Psoas muscle (tissue), 8 donors: ENCODE measurements around the gene PPFIA1. TPM values are rescaled to one million over a fixed set of nuclear protein-coding genes. Genes with fewer than 3 reads are reported as not detected.

ENCODE experiments used
- ATAC-seq, 4 donors: fragments of 200-7000 bp; cut with Tn5 transposase; one replicate each; pipeline ENCODE4 v1.9.1; 2020; ENCODE audit warnings: moderate library complexity in 3 of 4, mild to moderate bottlenecking in 2 of 4
- DNase-seq, 2 donors: peaks; one replicate each; pipeline ENCODE4 v3.0.0-alpha.2; 2020
- H3K27ac ChIP-seq: fragments of 200-600 bp; one replicate; pipeline ENCODE4 v1.8.0; 2022
- H3K27me3 ChIP-seq, 3 donors: fragments of 200-600 bp in 1 of 3; one replicate each; pipeline versions ENCODE4 v1.6.1 to v1.8.0; 2013 to 2022; ENCODE audit warnings: low read length in 2 of 3, mild to moderate bottlenecking in 2 of 3, moderate library complexity in 1 of 3; ENCODE audit not compliant: insufficient read depth in 3 of 3
- H3K36me3 ChIP-seq, 2 donors: fragments of 200-600 bp in 1 of 2; one replicate each; pipeline versions ENCODE4 v1.6.1 to v1.8.0; 2013 to 2022; ENCODE audit warnings: low read depth in 1 of 2, mild to moderate bottlenecking in 1 of 2, moderate library complexity in 1 of 2; ENCODE audit not compliant: insufficient read depth in 1 of 2
- H3K4me1 ChIP-seq: fragments of 200-600 bp; one replicate; pipeline ENCODE4 v1.8.0; 2022
- H3K4me3 ChIP-seq: fragments of 200-600 bp; one replicate; pipeline ENCODE4 v1.8.0; 2022; ENCODE audit warnings: mild to moderate bottlenecking
- H3K9me3 ChIP-seq: fragments of 200-600 bp; one replicate; pipeline ENCODE4 v1.8.0; 2022
- WGBS, 3 donors: extraction: QIAGEN DNeasy Blood & Tissue Kit; methylation state at CpG; one replicate each; pipeline versions ENCODE4 v1.1.6 to v1.1.7; 2013; 5-methylcytosine and 5-hydroxymethylcytosine counted together
- intact Hi-C, 2 donors: fragments of 100-400 bp; cut with DNase I; formaldehyde crosslinking; loops; one replicate each; pipeline versions ENCODE4 v1.11.0 to v1.14.2; 2022
- polyA plus RNA-seq, 3 donors: library from polyadenylated mRNA; stranded (reverse); fragments of 200-250 nt; gene quantifications; one replicate each; pipeline ENCODE4 v1.2.3, GENCODE V29; 2013
- total RNA-seq, 4 donors: library from RNA; stranded (reverse); fragmentation: NEBNext Ultra II Directional in 2 of 4; extraction: Animal tissue kit (Norgen Biotek cat#: 25700) in 2 of 4; gene quantifications; one replicate each; pipeline versions ENCODE4 v1.2.1 to v1.2.4, GENCODE V29; 2021 to 2023
- TF ChIP-seq, protein P1 (sequence below): fragments of 200-600 bp; IDR thresholded peaks from one replicate; pipeline ENCODE4 v1.8.0; 2022; ENCODE audit warnings: antibody characterized with exemption
- donor health status: healthy with polysubstance abuse.
- donor health status: DM: no; HTN: no; CAD: no; lungs with moderate emphysema.
- donor health status: Bipolar disorder and iron deficiency.
- donor health status: healthy.
- donor health status: DM: yes; HTN: yes; CAD: no.
- donor health status: DM: no; HTN: no; CAD: no.
- donor health status: DM: no; HTN: no; CAD: no.
- donor health status: DM: yes; HTN: yes; CAD: no.

The PPFIA1 gene
- total and polyA plus RNA-seq, 7 donors, result 16.7 to 49.5 (median 34.3) TPM

DNA sequence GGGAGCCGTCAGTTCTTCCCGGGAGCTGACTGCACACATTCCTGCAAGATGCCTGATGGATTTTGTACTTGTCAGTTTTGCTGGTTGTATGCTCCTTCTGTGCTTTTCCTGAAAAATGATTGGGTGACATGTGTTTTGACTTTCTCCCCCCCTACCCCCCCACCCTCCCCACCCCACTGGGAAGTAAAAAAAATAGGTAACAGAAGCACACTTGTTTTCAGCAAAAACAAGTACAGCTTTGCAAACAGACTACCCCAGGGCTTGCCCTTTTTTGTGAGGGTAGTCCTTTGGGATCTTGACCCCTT, 1.1 kb downstream of the PPFIA1 start:
- Histone ChIP-seq H3K27me3 (peaks cover 0 to 24% (median 5%) of the 10 kb centered on the region in 3 donors), H3K9me3 (no peaks in the 10 kb centered on the region), H3K4me3 (peak overlapping the region; percentile 86), H3K4me1 (peaks cover 19% of the 10 kb centered on the region), H3K27ac (no peak overlapping the region), H3K36me3 (peaks cover 6 to 45% of the 10 kb centered on the region in 2 donors)
- ATAC-seq (no peak), DNase-seq (no peak)
- 2 to 5% (median 4%) methylated on average over 2 of the region's 2 CpGs for WGBS, 3 donors
- intact Hi-C loops, result loop anchor here (5.0 to 10.0 kb wide), 3 partner anchors 64 to 1183 kb away; partner anchors contain the start of genes CTTN (in 1 of the 2) and NADSYN1 (in 1 of the 2)
- TF ChIP-seq, protein P1, sequence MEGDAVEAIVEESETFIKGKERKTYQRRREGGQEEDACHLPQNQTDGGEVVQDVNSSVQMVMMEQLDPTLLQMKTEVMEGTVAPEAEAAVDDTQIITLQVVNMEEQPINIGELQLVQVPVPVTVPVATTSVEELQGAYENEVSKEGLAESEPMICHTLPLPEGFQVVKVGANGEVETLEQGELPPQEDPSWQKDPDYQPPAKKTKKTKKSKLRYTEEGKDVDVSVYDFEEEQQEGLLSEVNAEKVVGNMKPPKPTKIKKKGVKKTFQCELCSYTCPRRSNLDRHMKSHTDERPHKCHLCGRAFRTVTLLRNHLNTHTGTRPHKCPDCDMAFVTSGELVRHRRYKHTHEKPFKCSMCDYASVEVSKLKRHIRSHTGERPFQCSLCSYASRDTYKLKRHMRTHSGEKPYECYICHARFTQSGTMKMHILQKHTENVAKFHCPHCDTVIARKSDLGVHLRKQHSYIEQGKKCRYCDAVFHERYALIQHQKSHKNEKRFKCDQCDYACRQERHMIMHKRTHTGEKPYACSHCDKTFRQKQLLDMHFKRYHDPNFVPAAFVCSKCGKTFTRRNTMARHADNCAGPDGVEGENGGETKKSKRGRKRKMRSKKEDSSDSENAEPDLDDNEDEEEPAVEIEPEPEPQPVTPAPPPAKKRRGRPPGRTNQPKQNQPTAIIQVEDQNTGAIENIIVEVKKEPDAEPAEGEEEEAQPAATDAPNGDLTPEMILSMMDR, result no peak

DNA sequence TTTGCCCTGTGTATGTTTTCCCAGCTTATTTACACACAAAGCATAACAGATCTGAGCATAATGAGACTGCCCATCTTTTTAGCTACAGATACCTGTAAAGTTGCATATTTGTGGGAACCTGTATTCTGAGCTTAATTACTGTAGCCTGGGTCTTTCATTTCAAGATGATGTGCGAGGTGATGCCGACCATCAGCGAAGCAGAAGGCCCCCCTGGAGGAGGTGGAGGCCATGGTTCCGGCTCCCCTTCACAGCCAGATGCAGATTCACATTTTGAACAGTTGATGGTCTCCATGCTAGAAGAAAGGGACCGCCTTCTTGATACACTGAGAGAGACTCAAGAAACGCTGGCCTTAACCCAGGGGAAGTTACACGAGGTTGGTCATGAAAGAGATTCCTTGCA, 1.5 kb downstream of the PPFIA1 start:
- peaks cover 19% of the 10 kb centered on the region for H3K4me1 ChIP-seq
- intact Hi-C loops, result loop anchor here (5.0 to 10.0 kb wide), 3 partner anchors 65 to 1183 kb away; partner anchors contain the start of genes CTTN (in 1 of the 2) and NADSYN1 (in 1 of the 2)
- TF ChIP-seq, protein P1, result no peak

DNA sequence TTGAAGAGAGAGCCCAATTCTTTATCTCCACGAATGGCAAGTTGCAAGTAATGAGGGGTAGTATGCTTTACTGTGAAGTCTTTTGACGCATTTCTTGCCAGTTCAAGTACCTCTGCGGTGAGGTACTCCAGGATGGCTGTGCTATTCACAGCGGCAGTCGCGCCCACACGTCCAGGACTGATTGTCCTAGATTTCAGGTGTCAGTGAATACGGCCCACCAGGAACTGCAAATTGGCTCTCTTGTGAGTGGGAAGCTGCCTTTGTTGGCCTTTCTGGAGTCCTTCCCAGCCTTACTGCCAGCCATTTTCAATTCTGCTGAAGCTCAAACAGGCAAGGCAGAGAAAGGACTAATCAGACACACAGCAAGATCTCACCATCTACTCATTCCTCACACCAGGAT, 8.5 kb downstream of the PPFIA1 start:
- no peak for ATAC-seq
- intact Hi-C loops, result loop anchor here (10.0 kb wide), 2 partner anchors 116 to 1176 kb away; partner anchors contain the start of genes CTTN (in 1 of the 2) and NADSYN1 (in 1 of the 2)
- Histone ChIP-seq H3K36me3 (peaks cover 2 to 47% of the 10 kb centered on the region in 2 donors), H3K9me3 (no peaks in the 10 kb centered on the region), H3K4me1 (peaks cover 4% of the 10 kb centered on the region), H3K4me3 (no peak overlapping the region), H3K27me3 (no peaks in the 10 kb centered on the region), H3K27ac (no peak overlapping the region)
- TF ChIP-seq, protein P1, result no peak
- DNase-seq, result no peak
- WGBS, 3 donors, result 89 to 93% (median 91%) methylated on average over 8 of the region's 8 CpGs

More for the DNA sequence above, 1.5 kb downstream of the PPFIA1 start:
- ATAC-seq (no peak), DNase-seq (no peak)
- peaks cover 6 to 45% of the 10 kb centered on the region in 2 donors for H3K36me3 ChIP-seq
- H3K9me3 ChIP-seq, result no peaks in the 10 kb centered on the region
- H3K27ac ChIP-seq, result no peak overlapping the region
- H3K27me3 ChIP-seq, result peaks cover 0 to 20% (median 5%) of the 10 kb centered on the region in 3 donors
- peak overlapping the region; percentile 86 for H3K4me3 ChIP-seq
- 76 to 81% (median 81%) methylated on average over 7 of the region's 7 CpGs for WGBS, 3 donors

DNA sequence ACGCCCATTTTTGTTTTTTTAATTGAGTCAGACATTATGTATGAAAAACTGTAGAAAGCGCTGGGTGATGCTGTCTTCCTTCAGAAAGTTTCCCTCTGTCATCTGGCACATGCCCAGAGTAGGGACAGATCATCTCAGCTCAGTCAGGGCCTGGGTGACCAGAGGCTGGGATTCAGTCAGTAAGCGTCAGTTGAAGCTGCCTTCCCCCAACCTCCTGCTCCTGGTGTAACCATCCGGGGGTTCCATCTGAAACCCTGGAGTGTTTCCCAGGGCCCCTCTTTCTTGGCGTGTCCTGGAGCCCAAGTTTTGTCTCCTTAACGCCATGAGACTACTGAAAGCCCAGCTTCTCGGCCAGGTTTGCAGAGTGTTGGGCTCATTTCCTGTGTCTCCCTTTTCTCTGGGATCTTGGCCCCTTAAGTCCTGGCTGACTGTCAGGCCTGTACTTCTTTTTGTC, 10.7 kb downstream of the PPFIA1 start:
- no peaks in the 10 kb centered on the region for H3K9me3 ChIP-seq
- TF ChIP-seq, protein P1, result no peak
- H3K27ac ChIP-seq, result no peak overlapping the region
- no peak overlapping the region for H3K4me3 ChIP-seq
- intact Hi-C loops, result no loop called here
- peaks cover 0 to 49% of the 10 kb centered on the region in 2 donors for H3K36me3 ChIP-seq
- peaks cover 4% of the 10 kb centered on the region for H3K4me1 ChIP-seq
- no peaks in the 10 kb centered on the region for H3K27me3 ChIP-seq
- DNase-seq, result peak in 1 of 2 donors; percentile 40
- 67 to 73% (median 67%) methylated on average over 7 of the region's 7 CpGs for WGBS, 3 donors
- ATAC-seq, result peak in 3 of 4 donors; percentile 40 to 60 (median 40)

DNA sequence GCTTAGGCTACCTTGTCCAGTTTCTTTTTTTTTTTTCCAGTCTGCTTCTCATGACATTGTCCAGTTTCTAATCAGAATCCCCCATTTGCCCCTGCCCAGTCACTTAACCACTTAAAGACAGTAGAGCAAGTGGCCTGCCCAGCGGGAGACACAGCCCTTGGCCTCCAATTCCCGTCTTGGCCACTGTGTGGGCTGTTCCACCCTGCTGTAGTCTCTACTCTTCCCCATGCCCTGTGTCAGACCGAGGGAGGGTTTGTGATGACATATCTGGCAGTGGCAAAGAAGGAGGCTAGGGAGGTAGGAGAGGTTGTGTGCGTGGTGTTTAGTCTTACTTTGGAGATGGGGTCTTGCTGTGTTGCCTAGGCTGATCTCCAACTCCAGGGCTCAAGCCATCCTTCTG, 11.5 kb downstream of the PPFIA1 start:
- Histone ChIP-seq H3K4me3 (no peak overlapping the region), H3K27ac (no peak overlapping the region), H3K36me3 (peaks cover 0 to 54% of the 10 kb centered on the region in 2 donors), H3K27me3 (no peaks in the 10 kb centered on the region), H3K9me3 (no peaks in the 10 kb centered on the region), H3K4me1 (peaks cover 4% of the 10 kb centered on the region)
- ATAC-seq (no peak), DNase-seq (no peak)
- intact Hi-C loops, result no loop called here
- 89 to 94% (median 92%) methylated on average over 4 of the region's 4 CpGs for WGBS, 3 donors
- TF ChIP-seq, protein P1, result no peak
